GM19452 (cell line): ENCODE results near the gene SPATA7.

Experiments used
- ATAC-seq: cut with Tn5 transposase; IDR thresholded peaks from one replicate; pipeline ENCODE4 v1.9.1; 2021; ENCODE audit not compliant: unreplicated experiment

Gene SPATA7

DNA sequence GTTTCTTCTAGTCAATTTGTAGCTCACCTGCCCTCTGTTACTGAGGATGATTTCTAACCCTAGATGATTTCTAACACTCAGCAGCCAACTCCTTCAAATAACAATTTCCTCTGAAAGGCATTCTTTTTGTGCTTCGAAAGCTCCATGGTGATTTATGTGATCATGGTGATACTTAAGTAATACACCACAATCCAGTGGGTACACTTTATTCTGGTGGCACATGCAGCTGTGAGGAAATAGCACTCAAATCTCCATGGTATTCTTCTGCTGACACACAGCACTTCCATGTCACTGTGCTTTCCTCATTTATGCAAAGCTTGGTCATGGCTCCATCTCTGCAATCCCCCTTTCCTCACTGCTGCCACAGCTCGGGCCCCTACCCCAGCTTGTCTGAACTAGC is 95.6 kb downstream of the SPATA7 start:
- ATAC-seq: no peak

DNA sequence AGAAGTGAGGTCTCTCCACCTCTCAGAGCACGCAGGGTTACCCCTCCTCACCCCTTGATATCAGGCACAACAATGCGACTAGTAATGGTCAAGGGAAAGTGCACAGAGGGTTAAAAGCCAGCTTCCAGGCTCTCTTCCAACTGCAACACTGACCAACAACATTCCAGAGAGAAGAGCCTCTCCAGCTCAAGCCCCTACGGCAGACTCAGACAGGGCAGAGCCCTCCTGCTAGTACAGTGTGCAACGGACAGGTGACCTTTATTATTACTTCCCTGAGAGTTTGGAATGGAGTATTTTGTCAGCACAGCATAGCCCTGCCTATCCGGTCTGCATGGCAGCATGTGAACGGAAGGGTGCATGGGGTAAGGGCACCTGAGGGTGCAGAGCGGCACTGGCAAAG is 96.3 kb downstream of the SPATA7 start:
- no peak for ATAC-seq

DNA sequence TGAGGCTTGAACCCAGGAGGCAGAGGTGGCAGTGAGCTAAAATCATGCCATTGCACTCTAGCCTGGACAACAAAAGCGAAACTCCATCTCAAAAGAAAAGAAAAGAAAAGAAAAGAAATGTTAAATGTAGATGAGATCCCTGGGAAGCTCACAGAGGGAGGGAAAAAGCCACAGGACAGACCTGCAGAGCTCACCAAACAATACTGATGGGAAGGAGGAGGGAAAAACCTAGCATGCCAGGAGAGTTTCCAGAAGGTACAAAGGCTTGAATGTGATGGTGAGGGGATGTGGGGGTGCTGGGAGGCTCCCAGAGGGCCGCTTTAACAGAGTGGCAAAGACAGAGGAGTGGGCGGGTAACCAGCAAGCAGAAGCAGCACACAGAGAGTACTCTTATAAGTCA is 97.1 kb downstream of the SPATA7 start:
- ATAC-seq: no peak
